Fibroblast of skin of right quadriceps (primary cell): ENCODE measurements around the gene SPRED3.
"Not testable (repeated sequence)": the region's sequence is repeated elsewhere in the genome, so short reads cannot be mapped to it uniquely, and the experiment has no call there.

ENCODE experiments used
- DNase-seq: peaks from one replicate; pipeline ENCODE4 v3.0.0-alpha.2; 2013

SPRED3 gene

GRCh38 chr19:38392707-38393308, 4.3 kb downstream of the SPRED3 start:
- DNase-seq = peak; percentile 38

- peak; percentile 62 for DNase-seq
These were observed 6.0 kb downstream of the SPRED3 start for GRCh38 chr19:38394488-38394887.

- no peak for DNase-seq
These were observed 7.1 kb downstream of the SPRED3 start for GRCh38 chr19:38395381-38396114.

GRCh38 chr19:38399081-38399480, 10.6 kb downstream of the SPRED3 start:
- DNase-seq = no peak

DNA sequence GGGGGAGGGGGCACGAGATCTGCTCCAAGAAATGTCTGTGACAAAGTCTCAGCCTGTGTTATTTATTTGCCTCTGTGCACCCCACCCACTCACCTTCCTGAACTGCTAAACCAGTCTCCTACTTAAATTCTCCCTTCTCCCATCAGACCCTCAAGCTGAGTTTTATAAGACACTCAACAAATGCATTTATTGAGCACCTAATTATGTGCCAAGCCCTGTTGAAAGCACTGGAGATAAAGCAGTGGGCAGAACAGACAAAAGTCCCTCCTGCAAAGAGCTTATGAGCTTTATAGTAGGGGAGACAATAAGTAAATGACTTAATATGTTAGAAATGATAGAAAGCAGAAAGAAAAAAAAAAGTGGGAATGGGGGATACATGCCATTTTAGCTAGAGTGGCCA, 11.0 kb downstream of the SPRED3 start:
- no peak for DNase-seq

DNA sequence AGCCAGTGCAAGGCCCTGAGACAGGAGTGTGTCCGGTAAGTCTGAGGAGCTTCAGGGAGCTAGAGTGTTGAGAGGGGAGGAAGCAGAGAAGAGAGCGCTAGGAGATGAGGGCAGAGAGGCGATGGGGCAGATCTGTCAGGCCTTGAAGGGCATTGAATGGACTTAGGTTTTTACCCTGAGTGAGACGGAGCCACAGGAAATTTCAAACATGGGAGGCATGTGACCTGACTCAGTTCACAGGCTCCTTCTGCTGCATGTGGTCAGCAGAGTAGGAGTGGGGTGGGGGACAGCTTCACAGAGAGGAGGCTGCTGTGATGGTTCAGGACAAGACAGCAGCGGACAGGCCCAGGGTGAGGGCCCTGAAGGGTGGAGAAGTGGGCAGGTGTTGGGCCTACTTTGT, 11.9 kb downstream of the SPRED3 start:
- no peak for DNase-seq

DNA sequence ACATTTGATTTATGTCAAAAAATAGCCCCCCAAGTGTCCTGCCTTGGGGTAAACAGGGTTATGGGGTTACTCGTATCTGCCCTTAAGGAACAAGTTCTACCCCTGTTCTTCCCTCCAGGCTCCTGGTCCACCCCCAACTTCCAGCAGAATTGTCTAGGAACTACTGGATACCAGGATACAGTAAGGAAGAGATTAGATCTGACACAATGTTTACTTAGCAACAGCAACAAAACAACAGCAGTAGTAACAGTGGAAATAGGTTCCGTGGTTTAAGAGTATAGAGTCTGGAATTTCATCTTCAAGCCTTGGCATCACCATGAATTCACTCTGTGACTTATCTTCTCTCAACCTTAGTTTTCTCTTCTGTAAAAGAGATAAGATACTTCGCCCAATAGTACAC, 12.7 kb downstream of the SPRED3 start:
- peak; percentile 40 for DNase-seq

- DNase-seq = no peak
These were observed 14.1 kb downstream of the SPRED3 start for GRCh38 chr19:38402623-38402966.

DNA sequence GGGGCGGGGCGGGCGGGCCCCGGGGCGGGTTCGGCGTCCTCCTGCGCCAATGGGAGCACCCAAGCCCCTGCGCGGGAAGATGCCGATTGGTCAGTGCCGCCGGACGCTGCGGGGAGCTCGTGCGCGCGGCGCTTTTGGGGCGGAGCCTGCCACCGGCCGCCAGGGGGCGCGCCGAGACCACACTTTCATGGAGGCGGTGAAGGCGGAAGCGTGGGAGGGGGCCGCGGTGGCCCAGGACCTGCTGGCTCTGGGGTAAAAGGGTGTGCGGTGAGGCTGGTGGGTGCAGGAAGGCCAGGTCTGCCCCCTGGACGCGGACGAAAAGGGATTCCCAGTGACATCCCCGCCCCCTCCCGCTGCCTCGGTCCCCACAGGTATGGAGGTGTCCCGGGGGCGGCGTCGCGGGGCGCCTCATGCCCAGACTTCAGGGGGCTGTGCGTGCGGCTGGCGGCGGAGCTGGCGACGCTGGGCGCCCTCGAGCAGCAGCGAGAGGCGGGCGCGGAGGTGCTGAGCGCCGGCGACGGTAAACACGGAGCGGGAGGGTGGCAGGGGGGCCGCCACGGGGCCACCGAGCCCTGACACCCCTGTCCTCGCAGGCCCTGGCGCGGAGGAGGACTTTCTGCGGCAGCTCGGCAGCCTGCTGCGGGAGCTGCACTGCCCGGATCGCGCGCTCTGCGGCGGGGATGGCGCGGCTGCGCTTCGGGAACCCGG, 14.6 kb downstream of the SPRED3 start, which contains the start of gene FAM98C:
Gene FAM98C (plus strand): TSS at position 127 of the 708 bp plus-strand sequence. CDS start 61 bp downstream, at position 188.
- DNase-seq = peak; percentile 96

- no peak for DNase-seq
These were observed 16.4 kb downstream of the SPRED3 start for GRCh38 chr19:38404858-38405257.

- no peak for DNase-seq
These were observed 16.8 kb downstream of the SPRED3 start for GRCh38 chr19:38405276-38405675.

GRCh38 chr19:38409631-38410133, 21.2 kb downstream of the SPRED3 start:
- peak; percentile 58 for DNase-seq

- not testable (repeated sequence) for DNase-seq
These were observed 21.9 kb downstream of the SPRED3 start for GRCh38 chr19:38410407-38410806.

GRCh38 chr19:38411041-38411712, 22.7 kb downstream of the SPRED3 start:
- no peak for DNase-seq

DNA sequence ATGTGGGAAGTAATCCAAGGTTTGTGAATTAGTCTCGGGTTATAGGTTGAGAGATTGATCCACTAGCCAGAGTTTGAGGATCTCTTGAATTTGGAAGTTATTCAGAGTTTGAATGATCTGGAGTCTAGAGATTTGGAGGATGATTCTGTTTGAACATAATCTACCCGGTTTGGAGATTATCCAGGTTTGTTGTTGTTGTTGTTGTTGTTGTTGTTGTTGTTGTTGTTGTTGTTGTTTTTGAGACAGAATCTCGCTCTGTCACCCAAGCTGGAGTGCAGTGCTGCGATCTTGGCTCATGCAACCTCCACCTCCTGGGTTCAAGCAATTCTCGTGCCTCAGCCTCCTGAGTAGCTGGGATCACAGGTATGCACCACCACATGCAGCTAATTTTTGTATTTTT, 23.4 kb downstream of the SPRED3 start:
- not testable (repeated sequence) for DNase-seq

- no peak for DNase-seq
These were observed 24.0 kb downstream of the SPRED3 start for GRCh38 chr19:38412491-38412890.

DNA sequence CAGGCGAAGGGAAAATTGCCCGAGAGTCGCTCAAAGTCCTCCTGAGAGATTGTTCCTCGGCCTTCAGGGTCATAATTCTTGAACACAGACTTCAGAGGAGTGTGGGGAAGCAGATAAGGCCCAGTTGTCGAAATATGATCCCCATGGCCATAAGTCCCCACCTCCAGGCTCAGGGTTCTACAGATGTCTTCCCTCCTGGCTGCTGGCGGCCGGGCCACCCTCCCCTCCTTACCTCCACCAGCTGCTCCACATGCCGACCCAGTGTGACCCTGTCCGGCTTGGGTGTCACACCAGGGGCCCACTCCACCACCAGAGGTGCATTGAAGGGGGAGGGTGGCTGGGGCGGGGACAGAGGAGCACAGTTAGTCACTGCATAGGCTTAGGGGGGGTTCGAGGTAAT, 24.5 kb downstream of the SPRED3 start:
- DNase-seq = no peak

DNA sequence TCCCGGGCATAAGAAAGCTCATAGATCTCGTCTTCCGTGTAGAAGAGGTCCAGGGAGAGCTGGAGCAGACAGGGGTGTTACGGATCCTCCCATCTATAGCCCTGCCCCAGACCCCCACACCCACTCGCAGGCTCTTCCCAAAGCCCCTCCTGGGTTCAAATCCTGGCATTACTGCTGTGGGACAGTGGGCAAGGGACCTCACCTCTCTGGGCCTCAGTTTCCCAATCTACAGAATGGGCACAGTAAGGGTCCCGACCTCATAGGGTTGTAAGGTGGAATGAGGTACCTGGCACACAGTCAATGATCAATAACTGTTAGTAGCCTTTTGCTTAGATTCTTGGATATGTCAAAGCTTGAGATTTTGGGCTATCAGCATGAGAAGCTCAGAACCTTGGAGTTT, 24.9 kb downstream of the SPRED3 start:
- no peak for DNase-seq

GRCh38 chr19:38417146-38417543, 28.6 kb downstream of the SPRED3 start:
- DNase-seq = no peak

DNA sequence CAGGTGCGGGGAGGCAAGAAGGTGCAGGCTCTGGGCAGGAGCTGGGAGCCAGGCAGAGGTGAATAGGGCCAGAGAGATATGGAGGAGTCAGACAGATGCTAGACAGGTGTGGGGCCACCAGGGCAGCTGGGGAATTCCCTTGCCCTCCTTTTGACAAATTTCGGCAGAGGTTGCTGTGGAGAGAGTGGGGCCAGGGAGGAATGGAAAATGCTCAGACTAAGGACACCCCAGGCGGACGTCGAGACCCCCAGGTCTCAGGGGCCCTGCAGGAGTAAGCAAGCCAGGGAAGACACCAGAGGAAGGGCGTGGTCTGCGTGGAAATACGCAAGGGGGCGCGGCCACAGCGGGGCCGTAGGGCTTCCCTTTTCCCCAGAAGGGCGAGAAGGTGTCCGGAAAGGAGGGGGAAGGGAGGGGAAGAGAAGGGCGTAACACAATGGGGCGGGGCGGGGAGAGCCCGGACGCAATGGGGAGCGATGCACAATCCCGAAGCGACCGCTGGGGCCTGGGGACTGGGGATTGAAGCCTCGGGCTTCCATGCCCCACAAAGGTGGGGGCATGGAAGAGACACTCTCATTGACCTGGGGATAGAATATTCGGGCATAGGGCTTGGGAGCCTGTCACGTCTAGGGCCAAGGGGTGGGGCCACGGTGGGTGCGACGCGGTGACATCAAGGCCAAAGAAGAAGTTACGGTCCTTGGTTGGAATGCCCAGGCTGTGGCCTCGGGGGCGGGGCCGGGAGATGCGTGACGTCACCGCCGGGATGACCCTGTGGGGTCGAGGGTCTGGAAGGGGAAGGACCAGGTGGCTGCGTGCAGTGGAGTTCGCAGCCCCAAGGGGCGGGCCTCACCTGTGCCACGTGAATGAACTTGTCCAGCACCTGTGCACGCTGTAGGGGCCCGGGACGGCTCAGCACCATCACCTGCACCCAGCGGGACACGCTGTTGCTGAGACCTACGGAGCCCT, 29.3 kb downstream of the SPRED3 start:
- no peak for DNase-seq

DNA sequence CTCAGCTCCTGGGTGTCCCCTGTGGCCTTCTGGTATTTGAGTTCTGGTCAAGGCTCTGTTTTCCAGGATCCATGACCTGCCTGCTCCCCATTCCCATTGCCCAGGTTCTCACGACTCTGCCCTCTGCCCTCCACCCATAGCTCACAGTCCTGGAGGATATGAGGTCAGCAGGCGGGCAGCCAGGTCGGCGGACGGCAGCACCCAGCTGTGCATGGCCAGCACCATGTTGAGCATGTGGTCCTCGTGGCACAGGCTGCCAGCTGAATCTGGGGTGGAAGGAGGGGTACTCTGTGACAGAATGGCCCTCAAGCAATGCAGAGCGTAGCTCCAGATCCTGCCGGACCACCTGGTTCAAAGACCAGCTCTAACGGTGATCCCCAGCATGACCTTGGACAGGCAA, 32.4 kb downstream of the SPRED3 start:
- DNase-seq = no peak

DNA sequence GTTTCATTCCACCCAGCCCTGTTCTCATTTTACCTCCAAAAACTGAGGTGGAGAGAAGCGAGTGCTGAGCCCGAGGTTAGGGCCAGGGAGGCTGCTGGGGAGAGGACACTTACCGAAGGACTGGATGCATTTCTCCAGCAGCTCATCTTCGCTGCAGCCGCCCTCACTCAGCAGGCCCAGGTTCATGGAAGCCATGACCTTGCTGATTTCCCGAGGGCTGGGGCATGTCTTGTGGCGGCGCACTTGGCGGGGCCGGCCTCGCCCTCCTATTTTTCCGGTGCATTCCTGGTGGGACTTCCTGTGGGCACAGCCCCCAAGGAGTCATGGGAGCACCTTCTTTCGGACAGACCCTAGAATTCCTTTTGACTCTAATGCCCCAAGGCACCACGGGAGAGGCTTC, 33.4 kb downstream of the SPRED3 start:
- DNase-seq = no peak
